K562 (cell line): ENCODE results near the gene PRKCSH. TPM values are rescaled to one million over a fixed set of nuclear protein-coding genes. Genes with fewer than 3 reads are reported as not detected.
A peak's percentile ranks its signal among the peaks of the same experiment; 100 is the strongest.

ENCODE experiments used
- BRD9 ChIP-seq: fragments of 450-650 bp; IDR thresholded peaks from 2 replicates; pipeline ENCODE4 v1.6.1; 2018; ENCODE audit warnings: low read depth; ENCODE audit not compliant: partially characterized antibody
- EGR1 ChIP-seq: fragments of 450-650 bp; conservative IDR thresholded peaks from 2 replicates; pipeline ENCODE4 v1.6.1; 2017; ENCODE audit warnings: mild to moderate bottlenecking
- ELK3 ChIP-seq: fragments of 450-650 bp; formaldehyde crosslinking; IDR thresholded peaks from 2 replicates; pipeline ENCODE4 v1.4.0; 2020; ENCODE audit warnings: mild to moderate bottlenecking
- FIP1L1 ChIP-seq: fragments of 200-400 bp; formaldehyde crosslinking; IDR thresholded peaks from 2 replicates; pipeline ENCODE4 v1.6.1; 2018; ENCODE audit warnings: mild to moderate bottlenecking, low read depth, low read length; ENCODE audit not compliant: poor library complexity, severe bottlenecking
- HDAC1 ChIP-seq, 2 experiments: fragments of 450-650 bp; IDR thresholded peaks; 2 replicates each; pipeline ENCODE4 v1.6.1; 2016 to 2017; ENCODE audit warnings: inconsistent platforms in 1 of 2, mild to moderate bottlenecking in 1 of 2, moderate library complexity in 1 of 2
- HDAC2 ChIP-seq: fragments of 450-650 bp; IDR thresholded peaks from 2 replicates; pipeline ENCODE4 v1.6.1; 2016; ENCODE audit warnings: mild to moderate bottlenecking
- HMGN3 ChIP-seq: IDR thresholded peaks from 2 replicates; pipeline ENCODE4 v1.6.1; 2011; ENCODE audit warnings: borderline replicate concordance, low read depth, mild to moderate bottlenecking, mixed read lengths, low read length; ENCODE audit not compliant: insufficient read length; ENCODE audit errors: extremely low read depth
- IRF9 ChIP-seq: fragments of 450-650 bp; IDR thresholded peaks from 2 replicates; pipeline ENCODE4 v1.6.1; 2016; ENCODE audit warnings: missing biosample characterization, missing genetic modification characterization
- KDM1A ChIP-seq, 2 experiments: fragments of 450-650 bp; IDR thresholded peaks; 2 replicates each; pipeline ENCODE4 v1.6.1; 2016; ENCODE audit warnings: mild to moderate bottlenecking in 2 of 2
- MIER1 ChIP-seq: fragments of 450-650 bp; IDR thresholded peaks from 2 replicates; pipeline ENCODE4 v1.6.1; 2016; ENCODE audit warnings: antibody characterized with exemption, mild to moderate bottlenecking, low read depth
- RBM34 ChIP-seq: fragments of 200-400 bp; formaldehyde crosslinking; IDR thresholded peaks from 2 replicates; pipeline ENCODE4 v1.6.1; 2018; ENCODE audit warnings: low read length, borderline replicate concordance; ENCODE audit not compliant: insufficient read depth
- SIN3A ChIP-seq, 2 experiments: fragments of 150-350 bp in 1 of 2; IDR thresholded peaks; 2 replicates each; pipeline ENCODE4 v1.6.1; 2011 to 2016; ENCODE audit warnings: borderline replicate concordance in 2 of 2, low read depth in 2 of 2, low read length in 2 of 2, mild to moderate bottlenecking in 2 of 2, moderate library complexity in 2 of 2; ENCODE audit not compliant: control insufficient read depth in 1 of 2
- ZBTB1 ChIP-seq: sonication (generic); formaldehyde crosslinking; IDR thresholded peaks from 2 replicates; pipeline ENCODE4 v1.8.1; 2023; ENCODE audit warnings: missing genetic modification reagents, low read depth, mild to moderate bottlenecking, borderline replicate concordance
- ZC3H11A ChIP-seq: IDR thresholded peaks from 2 replicates; pipeline ENCODE4 v1.6.1; 2012; ENCODE audit warnings: low read depth, low read length, improper control_type of control experiment
- ZNF263 ChIP-seq: sonication (generic); formaldehyde crosslinking; IDR thresholded peaks from 2 replicates; pipeline ENCODE4 v1.8.0; 2022; ENCODE audit warnings: mild to moderate bottlenecking, missing genetic modification reagents, borderline replicate concordance
- ZNF511 ChIP-seq: sonication (generic); formaldehyde crosslinking; IDR thresholded peaks from 2 replicates; pipeline ENCODE4 v1.8.0; 2022; ENCODE audit warnings: mild to moderate bottlenecking, missing genetic modification reagents
- polyA plus RNA-seq, 8 experiments: library from polyadenylated mRNA; depleted of rRNA in 4 of 8; stranded (reverse) in 5 of 8; unstranded in 3 of 8; fragments of >200 nt; fragmentation: Nextera tagmentation in 2 of 8; fragmentation: Illumina TruSeq in 1 of 8; extraction: Ambion mirVana in 2 of 8; extraction: Trizol in 1 of 8; gene quantifications; 2 replicates each; pipeline versions ENCODE4 v1.2.1 to v1.2.3, GENCODE V29; 2011 to 2014; ENCODE audit warnings: inconsistent platforms in 1 of 8, missing spikeins in 1 of 8
- total RNA-seq, 7 experiments: library from RNA; depleted of rRNA in 6 of 7; stranded (reverse); fragments of >200 nt in 6 of 7; fragmentation: Illumina TruSeq in 2 of 7; extraction: Trizol in 2 of 7; gene quantifications; 2 replicates each; pipeline versions ENCODE4 v1.2.1 to v1.2.3, GENCODE V29; 2011 to 2021; ENCODE audit warnings: low replicate concordance in 1 of 7
- TF ChIP-seq, protein P1 (sequence below): fragments of 250-450 bp; sonication (Bioruptor Pico); IDR thresholded peaks from 2 replicates; pipeline ENCODE4 v1.8.0; 2021; ENCODE audit warnings: borderline replicate concordance, mild to moderate bottlenecking, moderate library complexity; ENCODE audit not compliant: poor library complexity, severe bottlenecking
- TF ChIP-seq, protein P2 (sequence below): fragments of 250-450 bp; sonication (Bioruptor Pico); IDR thresholded peaks from 2 replicates; pipeline ENCODE4 v1.5.0; 2021; ENCODE audit warnings: mild to moderate bottlenecking, borderline replicate concordance

PRKCSH gene
- total and polyA plus RNA-seq, 9 of the 15 experiments (the other 6 are each of a cell fraction or from before 2014, with no cell fraction given) = 2.3 to 297 (median 48.1) TPM

DNA sequence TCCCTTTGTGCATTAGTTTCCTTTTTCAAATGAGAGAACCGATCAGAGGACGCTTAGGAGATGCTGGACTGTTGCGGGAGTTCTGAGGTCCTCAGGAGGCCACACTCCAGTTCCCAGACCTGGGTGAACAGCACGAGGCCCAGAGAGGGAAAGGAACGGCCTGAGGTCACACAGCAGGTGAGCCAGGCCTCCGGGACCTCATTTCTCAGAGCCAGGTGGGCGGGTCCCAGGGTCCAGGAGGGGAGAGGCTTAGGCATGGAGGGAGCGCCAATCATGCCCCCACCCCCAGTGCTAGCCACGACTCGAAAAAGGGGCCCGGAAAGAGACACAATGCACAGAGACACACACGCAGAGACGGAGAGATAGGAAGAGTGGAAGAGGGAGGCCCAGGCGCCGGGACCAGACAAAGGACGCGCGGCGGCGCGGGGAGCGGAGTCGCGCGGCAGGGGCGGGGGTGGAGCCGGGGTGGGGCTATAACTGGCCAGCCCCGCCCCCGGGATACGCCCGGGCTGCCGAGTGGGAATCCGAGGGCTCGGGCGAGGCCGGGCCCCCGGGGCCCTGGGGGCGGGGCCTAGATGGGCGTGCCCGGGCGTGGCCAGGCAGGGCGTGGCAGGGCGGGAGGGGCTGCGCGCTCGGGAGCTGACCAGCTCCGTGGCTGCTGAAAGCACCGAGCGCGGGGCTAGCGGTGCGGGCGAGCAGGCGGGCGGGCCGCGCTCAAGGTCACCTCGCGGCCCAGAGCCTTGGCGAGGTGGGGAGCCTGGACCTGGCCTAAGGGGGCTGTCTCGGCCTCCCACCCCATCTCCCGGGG, 43.9 kb downstream of the PRKCSH start (continued):
- TF ChIP-seq, protein P1, sequence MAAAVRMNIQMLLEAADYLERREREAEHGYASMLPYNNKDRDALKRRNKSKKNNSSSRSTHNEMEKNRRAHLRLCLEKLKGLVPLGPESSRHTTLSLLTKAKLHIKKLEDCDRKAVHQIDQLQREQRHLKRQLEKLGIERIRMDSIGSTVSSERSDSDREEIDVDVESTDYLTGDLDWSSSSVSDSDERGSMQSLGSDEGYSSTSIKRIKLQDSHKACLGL (CRISPR knock-in tag) = peak; percentile 32
- TF ChIP-seq MIER1 (0 out of 2 replicates have a peak, but pooled peaks have one; percentile 58), HDAC2 (peak; percentile 65), RBM34 (no peak), SIN3A (IDR thresholded peaks at IDR 0.05; ENCODE audit: borderline replicate concordance in 2 of 2, control insufficient read depth in 1 of 2, low read depth in 2 of 2, low read length in 2 of 2) (peak; percentile 91 to 99), BRD9 (peak; percentile 93), ZBTB1 (CRISPR knock-in tag) (0 out of 2 replicates have a peak, but pooled peaks have one; percentile 29), ZNF511 (peak; percentile 94), HDAC1 (IDR thresholded peaks at IDR 0.05) (peak in 1 of 2 experiments; percentile 20; a peak in 1 of 4 replicates), KDM1A (IDR thresholded peaks at IDR 0.05) (peak; percentile 75 to 86), FIP1L1 (peak; percentile 49), IRF9 (no peak), ELK3 (CRISPR knock-in tag) (no peak), EGR1 (peak; percentile 65), ZNF263 (CRISPR knock-in tag) (peak; percentile 75; the same call in 1 of the 2 replicates), HMGN3 (peak; percentile 83), ZC3H11A (no peak)
- TF ChIP-seq, protein P2, sequence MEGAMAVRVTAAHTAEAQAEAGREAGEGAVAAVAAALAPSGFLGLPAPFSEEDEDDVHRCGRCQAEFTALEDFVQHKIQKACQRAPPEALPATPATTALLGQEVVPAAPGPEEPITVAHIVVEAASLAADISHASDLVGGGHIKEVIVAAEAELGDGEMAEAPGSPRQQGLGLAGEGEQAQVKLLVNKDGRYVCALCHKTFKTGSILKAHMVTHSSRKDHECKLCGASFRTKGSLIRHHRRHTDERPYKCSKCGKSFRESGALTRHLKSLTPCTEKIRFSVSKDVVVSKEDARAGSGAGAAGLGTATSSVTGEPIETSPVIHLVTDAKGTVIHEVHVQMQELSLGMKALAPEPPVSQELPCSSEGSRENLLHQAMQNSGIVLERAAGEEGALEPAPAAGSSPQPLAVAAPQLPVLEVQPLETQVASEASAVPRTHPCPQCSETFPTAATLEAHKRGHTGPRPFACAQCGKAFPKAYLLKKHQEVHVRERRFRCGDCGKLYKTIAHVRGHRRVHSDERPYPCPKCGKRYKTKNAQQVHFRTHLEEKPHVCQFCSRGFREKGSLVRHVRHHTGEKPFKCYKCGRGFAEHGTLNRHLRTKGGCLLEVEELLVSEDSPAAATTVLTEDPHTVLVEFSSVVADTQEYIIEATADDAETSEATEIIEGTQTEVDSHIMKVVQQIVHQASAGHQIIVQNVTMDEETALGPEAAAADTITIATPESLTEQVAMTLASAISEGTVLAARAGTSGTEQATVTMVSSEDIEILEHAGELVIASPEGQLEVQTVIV = no peak
